Amniotic stem cell (primary cell): ENCODE results near the gene ZBTB47.
A peak's percentile ranks its signal among the peaks of the same experiment; 100 is the strongest.

ENCODE experiments used
- DNase-seq: peaks from one replicate; lab custom pipeline; 2025; lab: John Stamatoyannopoulos, UW

Gene ZBTB47

DNA sequence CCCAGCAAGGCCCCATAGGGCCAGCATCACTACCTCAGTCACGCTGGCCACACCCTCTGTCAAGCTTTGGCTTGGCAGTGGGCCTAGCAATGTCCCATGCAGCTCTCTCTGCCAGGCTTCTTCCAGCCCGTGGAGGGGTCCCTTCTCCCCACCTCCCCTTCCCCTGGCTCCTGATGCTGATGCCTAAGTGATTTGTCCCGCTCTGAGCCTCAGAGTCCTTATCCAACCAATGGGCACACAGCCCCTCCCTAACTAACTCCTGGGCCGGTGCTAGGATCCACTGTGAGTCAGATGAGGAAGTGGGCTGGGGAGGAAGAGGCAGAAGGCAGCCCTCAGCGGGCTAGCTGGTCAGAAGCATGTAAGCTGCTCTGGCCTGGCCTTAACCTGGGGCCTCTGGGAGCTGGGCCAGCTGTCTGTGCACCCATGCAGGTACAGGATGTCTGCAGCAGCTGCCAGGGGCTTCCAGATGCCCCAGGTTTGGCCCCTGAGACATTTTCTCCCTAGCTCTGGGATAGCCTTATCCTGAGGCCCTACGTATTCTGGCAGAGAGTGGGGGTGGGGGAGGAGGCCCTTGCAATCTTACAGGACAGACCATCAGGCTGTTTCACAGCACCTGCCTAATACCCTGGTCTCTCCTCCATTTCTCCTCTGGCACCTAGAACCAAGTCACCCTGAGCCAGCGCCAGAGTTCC lies 740 bp upstream of the ZBTB47 start:
- peak; percentile 58 for DNase-seq

DNA sequence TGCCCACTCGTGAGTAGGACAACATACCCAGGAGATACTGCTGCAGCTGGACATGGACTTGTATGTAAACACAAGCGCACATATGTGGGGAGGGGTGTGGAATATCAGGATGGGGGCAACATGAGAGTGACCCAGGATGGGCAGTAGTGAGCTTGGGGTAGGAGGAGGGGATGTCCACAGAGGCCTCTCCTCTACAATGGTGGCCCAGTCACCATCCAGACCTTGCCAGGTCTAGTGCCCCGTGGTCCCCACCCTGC lies 266 bp upstream of the ZBTB47 start:
- no peak for DNase-seq

DNA sequence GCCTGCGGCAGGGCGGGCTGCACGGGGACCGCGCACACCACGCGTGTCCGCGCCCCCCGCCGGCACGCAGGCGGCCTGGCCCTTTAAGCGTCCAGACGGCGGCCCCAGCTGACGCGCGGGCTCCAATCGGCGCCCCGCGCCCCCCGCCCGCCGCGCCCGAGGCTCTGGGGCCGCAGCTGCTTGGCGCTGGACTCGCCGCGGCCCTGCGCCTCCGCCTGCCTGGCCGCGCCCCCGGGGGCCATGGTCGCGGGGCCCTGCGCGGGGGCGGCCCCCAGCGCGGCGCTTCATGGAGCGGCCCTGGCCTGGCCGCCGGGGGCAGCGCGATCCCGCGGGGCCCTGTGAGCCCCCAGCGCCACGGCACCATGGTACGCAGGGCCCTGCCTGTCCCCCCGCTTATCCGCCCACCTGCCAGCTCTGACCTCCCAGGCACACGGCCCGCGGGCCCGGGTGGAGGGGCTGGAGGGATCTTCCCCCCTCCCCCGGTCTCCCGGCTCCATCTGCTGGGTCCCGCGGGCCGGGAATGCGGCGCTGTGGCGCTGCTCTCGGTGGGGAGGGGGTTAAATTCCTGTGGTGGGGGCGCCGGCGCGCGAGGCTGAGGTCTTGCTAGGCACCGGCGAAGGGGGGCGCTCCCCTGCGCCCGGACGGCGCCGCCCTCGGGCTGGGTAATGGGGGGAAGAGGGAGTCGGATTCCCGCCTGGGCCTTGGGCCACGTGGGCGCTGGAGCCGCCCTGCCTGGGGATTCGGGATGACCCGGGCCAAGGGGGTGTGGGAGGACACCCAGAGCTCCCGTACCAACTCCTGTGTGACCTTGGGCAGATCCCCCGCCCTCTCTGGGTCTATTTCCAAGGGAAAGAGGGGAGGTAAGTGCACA lies 1.1 kb downstream of the ZBTB47 start:
- no peak for DNase-seq

DNA sequence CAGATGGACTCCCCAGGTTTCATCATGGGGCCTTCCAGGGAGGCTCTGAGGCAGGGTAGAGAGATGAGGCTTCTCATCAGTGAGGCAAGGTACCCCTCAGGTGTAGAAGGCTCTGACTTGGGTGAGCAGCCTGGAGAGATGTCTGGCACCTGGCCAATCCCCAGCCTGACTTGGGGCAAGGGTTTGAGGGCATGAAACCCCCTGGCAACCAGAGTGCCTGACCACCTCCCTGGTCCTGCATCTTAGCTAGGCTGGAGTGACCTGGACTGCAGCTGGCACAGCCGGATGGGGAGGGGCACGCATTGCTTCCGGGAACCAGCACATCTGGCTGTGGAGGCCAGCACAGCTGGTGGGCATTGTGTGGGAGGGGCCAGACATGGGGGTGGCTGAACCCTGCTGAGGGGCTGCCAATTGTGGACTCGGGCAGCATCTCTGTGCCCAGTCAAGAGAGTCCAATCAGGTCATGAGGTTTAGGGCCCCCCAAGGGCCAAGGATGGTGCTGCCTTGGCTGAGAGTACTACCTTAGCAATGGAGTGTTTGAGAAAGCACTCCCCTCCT lies 1.9 kb downstream of the ZBTB47 start:
- no peak for DNase-seq

DNA sequence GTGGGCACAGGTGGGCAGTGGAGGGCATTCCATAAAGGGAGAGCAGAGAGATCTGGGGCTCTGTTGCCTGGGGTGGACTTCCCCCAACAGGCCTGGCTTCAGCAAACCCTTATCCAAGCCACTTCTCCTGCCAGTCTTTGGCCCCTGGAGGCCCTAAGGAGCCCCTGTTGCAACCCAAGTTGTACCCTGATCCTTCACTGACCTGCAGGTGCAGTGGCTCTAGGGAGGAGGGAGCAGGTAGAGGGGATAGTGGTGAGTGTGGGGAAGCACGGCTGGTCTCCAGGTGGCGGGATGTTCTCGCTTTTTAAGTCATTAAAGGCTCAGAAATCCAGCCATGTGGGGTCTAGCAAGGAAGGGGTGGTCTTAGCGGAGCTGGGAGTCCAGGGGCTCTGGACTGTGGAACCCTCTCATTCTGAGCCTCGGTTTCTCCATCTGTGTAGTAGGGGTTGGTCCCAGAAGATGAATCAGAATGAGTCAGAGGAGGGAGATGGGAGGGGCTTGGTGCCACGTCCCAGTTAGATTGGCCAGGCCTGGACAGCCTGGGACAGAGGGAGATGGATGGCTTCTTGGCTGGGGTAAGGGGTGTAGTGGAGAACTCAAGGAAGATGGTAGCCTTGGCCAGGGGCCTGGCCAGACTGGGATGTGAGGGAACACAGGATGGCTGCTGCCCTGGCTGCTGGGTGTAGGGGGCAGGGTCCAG lies 2.6 kb downstream of the ZBTB47 start:
- no peak for DNase-seq

DNA sequence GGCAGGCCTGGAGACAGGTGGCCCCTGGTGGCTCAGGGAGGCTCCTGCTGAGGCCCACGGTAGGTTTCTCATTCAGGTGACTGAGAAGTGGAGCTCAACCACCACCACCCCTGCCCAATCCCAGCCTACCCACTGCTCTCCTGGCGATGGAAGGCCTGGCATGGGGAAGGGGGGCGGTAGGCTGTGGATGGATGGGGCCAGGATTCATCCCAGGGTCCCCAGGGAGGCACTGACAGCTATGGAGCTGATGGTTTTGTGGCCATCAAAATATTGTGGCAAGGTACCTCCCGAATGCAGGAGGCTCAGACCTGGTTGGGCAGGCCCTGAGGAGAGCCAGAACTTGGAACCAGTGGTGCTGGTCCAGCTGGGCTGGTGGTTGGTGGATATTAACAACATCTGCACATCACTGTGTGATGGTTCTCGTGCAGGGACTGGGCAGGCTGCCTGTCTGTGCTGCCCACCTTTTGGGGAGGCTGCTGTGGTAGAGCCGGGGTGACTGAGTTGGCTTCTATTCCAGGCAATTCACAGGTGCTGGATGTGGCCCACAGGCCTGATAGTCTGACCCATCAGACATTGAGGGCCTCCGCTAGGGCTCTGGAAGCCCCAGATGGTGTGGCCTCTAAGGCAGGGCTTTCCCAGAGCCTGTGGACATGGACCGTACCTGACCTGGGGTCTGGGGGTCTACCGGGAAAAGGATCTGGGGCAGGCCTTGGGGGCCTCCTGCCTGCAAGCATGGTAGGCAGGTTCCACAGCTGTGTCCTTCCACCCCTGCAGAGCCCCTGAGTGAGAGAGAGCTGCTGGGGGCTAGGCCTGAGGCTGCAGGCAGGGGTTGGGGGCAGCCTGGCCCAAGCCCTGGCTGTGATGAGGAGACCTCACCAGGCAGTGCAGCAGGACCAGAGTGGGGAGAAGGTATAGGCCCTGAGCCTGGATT lies 3.4 kb downstream of the ZBTB47 start:
- no peak for DNase-seq

DNA sequence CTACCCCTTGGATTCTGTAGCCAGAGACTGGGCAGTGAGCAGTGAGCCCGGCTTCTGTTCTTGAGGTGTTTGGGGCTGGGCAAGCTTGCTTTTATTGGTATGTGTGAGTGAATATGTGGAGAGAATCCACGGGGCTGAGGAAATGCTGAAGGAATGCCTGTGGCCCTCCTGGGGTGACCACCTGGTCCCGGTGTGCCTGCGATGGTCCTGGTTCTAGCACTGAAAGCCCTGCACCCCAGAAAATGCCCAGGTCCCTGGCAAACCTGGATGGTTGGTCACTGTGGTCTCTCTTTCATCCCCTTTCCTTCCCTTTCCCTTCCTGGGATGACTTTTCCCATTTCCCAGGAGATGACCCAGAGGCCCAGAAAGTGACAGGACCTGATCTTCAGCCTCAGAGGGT lies 4.2 kb downstream of the ZBTB47 start:
- no peak for DNase-seq

DNA sequence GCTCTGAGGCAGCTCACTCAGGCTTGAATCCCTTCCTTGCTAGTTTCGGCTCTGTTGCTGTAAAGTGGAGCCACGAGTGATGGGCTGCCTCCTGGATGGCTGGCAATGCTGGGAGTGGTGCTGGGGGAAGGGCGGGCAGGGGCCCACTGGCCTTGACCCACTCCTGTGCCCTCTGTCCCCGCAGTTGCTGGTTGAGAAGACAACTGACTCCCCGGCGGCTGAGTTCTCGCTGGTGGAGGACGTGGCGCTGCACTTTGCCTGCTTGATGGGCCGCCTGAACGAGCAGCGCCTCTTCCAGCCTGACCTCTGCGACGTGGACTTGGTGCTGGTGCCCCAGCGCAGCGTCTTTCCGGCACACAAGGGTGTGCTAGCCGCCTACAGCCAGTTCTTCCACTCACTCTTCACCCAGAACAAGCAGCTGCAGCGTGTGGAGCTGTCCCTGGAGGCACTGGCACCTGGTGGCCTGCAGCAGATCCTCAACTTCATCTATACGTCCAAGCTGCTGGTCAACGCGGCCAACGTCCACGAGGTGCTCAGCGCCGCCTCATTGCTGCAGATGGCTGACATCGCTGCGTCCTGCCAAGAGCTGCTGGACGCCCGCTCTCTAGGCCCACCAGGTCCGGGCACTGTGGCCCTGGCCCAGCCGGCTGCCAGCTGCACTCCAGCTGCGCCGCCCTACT lies 4.7 kb downstream of the ZBTB47 start:
- DNase-seq: no peak

DNA sequence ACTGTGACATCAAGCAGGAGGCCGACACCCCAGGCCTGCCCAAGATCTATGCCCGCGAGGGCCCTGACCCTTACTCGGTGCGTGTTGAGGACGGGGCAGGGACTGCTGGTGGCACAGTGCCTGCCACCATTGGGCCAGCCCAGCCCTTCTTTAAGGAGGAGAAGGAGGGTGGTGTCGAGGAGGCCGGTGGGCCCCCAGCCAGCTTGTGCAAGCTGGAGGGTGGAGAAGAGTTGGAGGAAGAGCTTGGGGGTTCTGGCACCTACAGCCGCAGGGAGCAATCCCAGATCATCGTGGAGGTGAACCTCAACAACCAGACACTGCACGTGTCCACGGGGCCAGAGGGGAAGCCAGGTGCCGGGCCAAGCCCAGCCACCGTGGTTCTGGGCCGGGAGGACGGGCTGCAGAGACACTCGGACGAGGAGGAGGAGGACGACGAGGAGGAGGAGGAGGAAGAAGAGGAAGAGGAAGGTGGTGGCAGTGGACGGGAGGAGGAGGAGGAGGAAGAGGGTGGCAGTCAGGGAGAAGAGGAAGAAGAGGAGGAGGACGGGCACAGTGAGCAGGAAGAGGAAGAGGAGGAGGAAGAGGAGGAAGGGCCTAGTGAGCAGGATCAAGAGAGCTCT lies 5.4 kb downstream of the ZBTB47 start:
- no peak for DNase-seq

DNA sequence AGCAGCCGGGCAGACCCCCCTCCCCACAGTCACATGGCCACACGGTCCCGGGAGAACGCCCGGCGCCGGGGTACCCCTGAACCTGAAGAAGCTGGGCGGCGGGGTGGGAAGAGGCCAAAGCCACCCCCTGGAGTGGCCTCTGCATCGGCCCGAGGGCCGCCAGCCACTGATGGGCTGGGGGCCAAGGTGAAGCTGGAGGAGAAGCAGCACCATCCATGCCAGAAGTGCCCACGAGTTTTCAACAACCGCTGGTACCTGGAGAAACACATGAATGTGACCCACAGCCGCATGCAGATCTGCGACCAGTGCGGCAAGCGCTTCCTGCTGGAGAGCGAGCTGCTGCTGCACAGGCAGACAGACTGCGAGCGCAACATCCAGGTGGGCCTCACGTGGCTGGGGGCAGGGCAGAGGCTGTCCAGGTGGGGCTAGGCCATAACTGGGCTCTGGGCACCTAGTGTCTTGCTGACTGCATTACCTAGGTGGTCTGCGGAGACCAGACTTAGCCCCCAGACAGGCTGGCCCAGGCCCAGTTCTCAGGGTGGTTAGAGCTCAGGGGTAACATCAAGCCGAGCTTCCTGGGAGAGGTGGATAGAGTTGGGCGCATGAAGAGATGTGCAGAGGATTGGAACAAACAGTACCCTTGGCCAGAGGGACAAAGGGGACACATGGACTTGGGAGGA lies 6.1 kb downstream of the ZBTB47 start:
- DNase-seq: no peak

DNA sequence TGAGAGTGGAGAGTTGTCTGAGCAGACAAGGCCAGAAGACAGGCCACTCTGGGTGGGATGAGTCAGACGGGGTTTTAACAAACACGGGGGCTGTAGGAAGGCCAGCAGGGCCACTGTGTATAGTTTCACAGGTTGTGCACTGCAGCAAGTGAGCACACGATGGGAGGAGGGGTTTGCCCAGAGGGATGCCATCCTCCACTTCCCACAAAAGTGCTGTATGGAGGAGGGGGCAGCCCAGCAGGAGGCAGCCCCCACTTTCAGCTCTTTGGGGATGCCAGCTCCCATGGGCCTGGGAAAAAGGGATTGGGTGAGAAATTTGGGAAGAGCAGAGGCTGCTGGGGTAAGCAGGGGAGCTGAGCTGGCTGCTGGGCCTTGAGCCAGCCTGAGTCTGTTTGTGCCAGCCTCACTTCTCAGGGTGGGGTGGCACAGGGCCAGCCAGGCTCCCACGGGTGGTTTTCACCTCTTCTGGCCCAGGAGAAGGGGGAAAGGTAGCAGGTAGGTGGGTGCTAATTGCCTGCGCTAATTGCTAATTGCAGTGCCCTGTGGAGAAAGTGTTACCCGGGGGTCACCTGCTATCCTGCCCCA lies 6.7 kb downstream of the ZBTB47 start:
- no peak for DNase-seq

DNA sequence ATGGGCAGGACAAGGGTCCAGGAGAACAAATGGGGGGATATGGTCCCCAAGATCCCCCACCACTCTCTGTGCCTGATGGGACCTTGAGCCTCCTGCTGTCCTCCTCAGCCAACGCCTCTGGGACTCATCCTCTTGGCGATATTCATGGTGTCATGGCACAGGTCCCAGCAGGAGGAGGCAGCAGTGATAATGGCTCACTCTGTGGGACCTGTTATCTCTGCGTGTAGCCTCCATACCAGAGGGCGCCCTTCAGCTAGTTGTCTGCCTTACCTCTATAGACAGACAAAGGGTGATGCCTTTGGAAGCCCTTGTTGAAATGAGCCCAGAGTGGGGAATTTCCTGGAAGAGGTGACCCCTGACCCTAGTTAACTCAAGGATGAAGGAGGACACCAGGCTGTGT lies 7.4 kb downstream of the ZBTB47 start:
- DNase-seq: no peak

DNA sequence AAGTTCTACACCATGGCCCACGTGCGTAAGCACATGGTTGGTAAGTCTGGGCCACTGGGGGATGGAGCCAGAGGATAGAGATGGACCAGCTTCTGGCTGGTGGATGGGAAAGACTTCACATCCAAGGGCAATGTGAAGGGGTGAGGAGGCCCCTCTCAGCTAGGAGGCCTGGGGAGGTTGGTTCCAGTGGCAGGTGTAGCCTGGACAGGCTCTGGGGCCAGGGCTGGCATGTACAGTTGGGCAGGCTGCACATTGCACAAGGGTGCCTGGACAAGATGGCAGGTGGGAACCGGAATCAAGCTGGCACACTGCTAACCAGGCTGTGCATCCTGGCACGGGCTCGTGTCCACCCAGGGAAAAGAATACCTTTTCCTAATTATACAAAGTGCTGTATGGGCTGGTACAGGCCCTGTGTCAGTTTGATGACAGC lies 8.1 kb downstream of the ZBTB47 start:
- no peak for DNase-seq

DNA sequence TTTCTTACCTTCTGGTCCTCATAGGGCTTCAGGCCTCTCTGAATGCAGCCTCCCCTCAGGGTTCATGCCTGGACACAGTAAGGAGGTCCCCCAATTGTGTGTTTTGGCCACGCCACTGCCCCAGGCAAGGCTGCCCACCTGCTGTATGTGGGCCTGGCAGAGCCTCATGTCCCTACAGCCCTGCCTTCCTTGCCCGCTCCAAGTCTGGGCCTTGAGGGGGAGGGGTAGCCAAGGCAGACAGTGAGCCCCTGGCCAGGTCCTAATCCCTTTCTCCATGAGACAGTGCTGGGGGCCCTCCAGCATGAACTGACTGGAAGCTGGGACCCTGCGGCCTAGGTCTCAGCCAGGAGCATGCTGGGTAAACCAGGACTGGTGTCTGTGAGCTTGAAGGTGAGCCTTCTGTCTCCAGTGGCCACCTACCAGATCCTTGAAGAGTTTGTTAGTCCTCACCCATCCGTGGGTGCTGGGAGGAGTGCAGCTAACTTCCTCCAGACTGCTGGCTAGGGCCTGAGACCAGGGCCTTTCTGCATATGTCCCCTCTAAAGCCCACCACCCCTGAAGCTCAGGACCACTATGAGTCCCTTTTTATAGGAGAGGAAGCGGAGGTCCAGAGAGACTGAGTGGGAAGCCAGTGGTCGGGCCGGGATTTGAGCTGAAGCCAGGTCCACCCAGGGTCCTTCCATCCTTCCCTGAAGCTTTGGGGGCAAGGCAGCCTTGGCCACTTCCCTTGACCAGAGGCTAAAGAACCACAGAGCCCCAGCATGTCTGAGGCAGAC lies 8.7 kb downstream of the ZBTB47 start:
- DNase-seq: no peak

DNA sequence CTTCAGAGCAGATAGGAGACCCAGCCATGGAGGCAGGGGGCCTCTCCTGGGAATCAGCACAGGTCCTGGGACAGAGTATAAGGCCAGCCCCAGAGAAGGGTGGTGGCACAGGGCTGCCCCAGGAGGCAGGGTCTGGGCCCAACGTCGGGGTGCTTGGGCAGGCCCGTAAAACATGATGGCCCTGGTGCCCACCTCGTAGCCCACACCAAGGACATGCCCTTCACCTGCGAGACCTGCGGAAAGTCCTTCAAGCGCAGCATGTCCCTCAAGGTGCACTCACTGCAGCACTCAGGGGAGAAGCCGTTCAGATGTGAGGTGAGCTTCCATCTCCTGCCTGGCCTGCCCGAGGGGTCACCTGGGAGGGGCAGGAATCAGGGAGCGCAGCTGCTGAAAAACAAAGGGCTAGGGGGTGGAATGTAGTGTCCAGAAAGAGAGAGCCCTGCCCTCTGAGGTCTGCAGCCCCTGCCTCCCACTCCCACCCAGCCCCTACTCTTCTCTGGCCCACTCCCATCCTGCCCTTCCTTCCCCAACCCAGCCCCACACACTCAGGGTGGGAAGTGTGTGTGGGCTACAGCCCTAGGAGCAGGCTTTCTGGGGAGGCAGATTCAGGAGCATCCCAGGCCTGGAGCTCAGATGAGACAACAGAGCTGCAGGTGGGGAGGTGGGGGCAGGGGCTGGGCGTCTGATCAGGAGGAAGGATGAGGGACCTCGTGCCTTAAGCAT lies 9.5 kb downstream of the ZBTB47 start:
- no peak for DNase-seq

DNA sequence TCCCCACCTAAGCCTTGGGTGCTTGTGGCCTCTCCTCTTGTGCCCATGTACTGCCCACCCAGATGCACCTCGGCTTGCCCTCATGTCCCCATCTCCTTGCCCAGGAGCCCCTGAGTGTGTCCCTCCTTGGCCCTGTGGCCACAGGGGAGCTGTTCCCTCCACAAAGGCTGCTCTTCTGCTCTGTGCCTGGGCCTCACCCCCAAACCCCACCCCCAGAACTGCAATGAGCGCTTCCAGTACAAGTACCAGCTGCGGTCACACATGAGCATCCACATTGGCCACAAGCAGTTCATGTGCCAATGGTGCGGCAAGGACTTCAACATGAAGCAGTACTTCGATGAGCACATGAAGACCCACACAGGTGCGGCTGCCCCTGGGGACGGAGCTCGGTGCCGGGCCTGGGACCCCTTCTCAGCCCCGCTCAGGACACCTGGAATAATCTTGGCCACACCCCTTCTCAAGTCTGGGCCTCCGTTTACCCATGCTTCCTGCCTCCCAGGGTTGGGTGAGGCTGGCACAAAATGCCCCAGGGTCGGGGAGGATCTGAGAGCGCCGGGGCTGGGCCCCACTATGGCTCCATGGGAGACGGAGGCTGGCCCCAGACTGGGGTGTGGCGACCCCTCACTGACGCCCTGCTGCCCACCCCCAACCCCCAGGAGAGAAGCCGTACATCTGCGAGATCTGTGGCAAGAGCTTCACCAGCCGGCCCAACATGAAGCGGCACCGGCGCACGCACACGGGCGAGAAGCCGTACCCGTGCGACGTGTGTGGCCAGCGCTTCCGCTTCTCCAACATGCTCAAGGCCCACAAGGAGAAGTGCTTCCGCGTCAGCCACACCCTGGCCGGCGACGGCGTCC lies 10.3 kb downstream of the ZBTB47 start:
- no peak for DNase-seq

DNA sequence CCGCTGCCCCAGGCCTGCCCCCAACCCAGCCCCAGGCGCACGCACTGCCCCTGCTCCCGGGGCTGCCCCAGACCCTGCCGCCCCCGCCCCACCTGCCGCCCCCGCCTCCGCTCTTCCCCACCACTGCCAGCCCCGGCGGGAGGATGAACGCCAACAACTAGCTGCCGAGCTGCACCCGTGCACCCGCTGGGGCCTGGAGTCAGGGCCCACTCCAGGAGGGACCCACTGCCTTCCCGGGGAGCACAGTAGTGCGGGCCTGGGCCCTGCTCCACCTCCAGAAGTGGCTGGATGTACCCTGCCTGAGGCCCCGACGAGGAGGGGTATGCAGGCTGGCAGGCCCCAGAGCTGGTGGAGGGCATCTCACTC lies 10.9 kb downstream of the ZBTB47 start:
- DNase-seq: no peak
